HepG2 (cell line): ENCODE measurements around the gene RPGR. TPM values are rescaled to one million over a fixed set of nuclear protein-coding genes. Genes with fewer than 3 reads are reported as not detected.

Source experiments
- ATAC-seq: fragments of 200-7000 bp; cut with Tn5 transposase; 3 replicates; pipeline ENCODE4 v1.9.1; 2020; ENCODE audit warnings: mild to moderate bottlenecking, moderate library complexity
- BruUV-seq: library from RNA; stranded (reverse); fragments of 400-500 nt; replicated peaks from 2 replicates; lab custom pipeline; 2021; lab: Mats Ljungman, UMichigan
- CTCF ChIA-PET: fragments of 300-600 bp; formaldehyde crosslinking; extraction: SDS; loops from one replicate; lab custom pipeline; 2021; ENCODE audit warnings: low total read pairs, inconsistent platforms, low intra/inter-chr PET ratio; lab: Yijun Ruan, JAX
- POLR2A ChIA-PET: fragments of 350-600 bp; sonication (Branson Sonifier 250); formaldehyde crosslinking; loops from one replicate; lab custom pipeline; 2020; ENCODE audit warnings: antibody characterized with exemption, inconsistent platforms; lab: Yijun Ruan, JAX
- DNase-seq: peaks from one replicate; pipeline ENCODE4 v3.0.0-alpha.2; 2015; ENCODE audit warnings: low spot score
- FAIRE-seq: peaks from 3 replicates; lab custom pipeline; 2011; peaks lifted over from hg19 to GRCh38; lab: Jason Lieb, UNC
- H2AFZ ChIP-seq: one replicate; pipeline ENCODE4 v1.6.1; 2011; ENCODE audit warnings: low read length, inconsistent platforms
- H3K27ac ChIP-seq: fragments of 300-600 bp; 3 replicates; pipeline ENCODE4 v1.8.0; 2011; ENCODE audit warnings: mixed run types, mild to moderate bottlenecking, mixed read lengths, low read length, inconsistent platforms; ENCODE audit not compliant: insufficient read depth; ENCODE audit errors: extremely low read length
- H3K27me3 ChIP-seq, 2 experiments: fragments of 200-600 bp in 1 of 2; 2 replicates in 1 of 2; 3 replicates in 1 of 2; pipeline versions ENCODE4 v1.6.0 to v1.8.0; 2011; ENCODE audit warnings: low read length in 2 of 2, mild to moderate bottlenecking in 2 of 2, moderate library complexity in 2 of 2, inconsistent platforms in 1 of 2; ENCODE audit not compliant: insufficient read depth in 2 of 2, control insufficient read depth in 1 of 2
- H3K36me3 ChIP-seq, 2 experiments: fragments of 200-600 bp in 1 of 2; replicated peaks in 1 of 2; 2 replicates in 1 of 2; 3 replicates in 1 of 2; pipeline versions ENCODE4 v1.5.1 to v1.8.0; 2011; ENCODE audit warnings: low read length in 2 of 2, inconsistent platforms in 1 of 2; ENCODE audit not compliant: insufficient read depth in 2 of 2, control insufficient read depth in 1 of 2
- H3K4me1 ChIP-seq: 2 replicates; pipeline ENCODE4 v1.5.1; 2012; ENCODE audit warnings: low read length, inconsistent platforms; ENCODE audit not compliant: insufficient read depth
- H3K4me2 ChIP-seq: 2 replicates; pipeline ENCODE4 v1.6.0; 2011; ENCODE audit warnings: low read depth, low read length, inconsistent platforms
- H3K4me3 ChIP-seq, 3 experiments: fragments of 200-600 bp in 1 of 3; sonication (generic), shearing (Covaris generic) in 1 of 3; replicated peaks in 1 of 3; 2 replicates each; pipeline ENCODE4 v1.5.1; 2011 to 2016; ENCODE audit warnings: low read length in 3 of 3, inconsistent platforms in 2 of 3, low read depth in 2 of 3, mild to moderate bottlenecking in 2 of 3, control low read depth in 1 of 3, mixed read lengths in 1 of 3; ENCODE audit not compliant: insufficient read depth in 1 of 3
- H3K79me2 ChIP-seq: one replicate; pipeline ENCODE4 v1.6.1; 2011; ENCODE audit warnings: low read length, inconsistent platforms; ENCODE audit not compliant: insufficient read depth
- H3K9ac ChIP-seq: 2 replicates; pipeline ENCODE4 v1.6.0; 2011; ENCODE audit warnings: mild to moderate bottlenecking, low read depth, low read length, inconsistent platforms; ENCODE audit not compliant: insufficient read depth
- H3K9me3 ChIP-seq: 2 replicates; pipeline ENCODE4 v1.5.1; 2012; ENCODE audit warnings: mild to moderate bottlenecking, low read length
- H4K20me1 ChIP-seq: 2 replicates; pipeline ENCODE4 v1.6.0; 2011; ENCODE audit warnings: inconsistent platforms, mild to moderate bottlenecking, low read length, moderate library complexity; ENCODE audit not compliant: insufficient read depth
- CHD4 ChIP-seq: fragments of 200-600 bp; sonication (generic); IDR thresholded peaks from 2 replicates; pipeline ENCODE4 v1.7.0; 2017; ENCODE audit warnings: mild to moderate bottlenecking, low read length, borderline replicate concordance
- FOXK2 ChIP-seq: fragments of 450-650 bp; IDR thresholded peaks from 2 replicates; pipeline ENCODE4 v1.6.1; 2016
- SNAI1 ChIP-seq: sonication (generic); formaldehyde crosslinking; IDR thresholded peaks from 2 replicates; pipeline ENCODE4 v1.5.0; 2020; ENCODE audit warnings: mild to moderate bottlenecking, missing genetic modification reagents, borderline replicate concordance
- SYNCRIP ChIP-seq: fragments of 200-400 bp; formaldehyde crosslinking; IDR thresholded peaks from 2 replicates; pipeline ENCODE4 v1.6.1; 2018; ENCODE audit warnings: mild to moderate bottlenecking, low read depth, low read length; ENCODE audit not compliant: insufficient read depth
- ZNF317 ChIP-seq: sonication (generic); formaldehyde crosslinking; IDR thresholded peaks from 2 replicates; pipeline ENCODE4 v1.5.0; 2020; ENCODE audit warnings: mild to moderate bottlenecking, missing genetic modification reagents
- WGBS: methylation state at CpG from one replicate; pipeline ENCODE4 v1.1.6; 2017; ENCODE audit warnings: low lambda C conversion rate; 5-methylcytosine and 5-hydroxymethylcytosine counted together
- in situ Hi-C: cut with HindIII; loops from 2 replicates; pipeline ENCODE4 v1.10.0; 2017; ENCODE audit warnings: low pct_unique_long_range_greater_than_20kb; ENCODE audit not compliant: extremely low pct_ligation_motif_present
- intact Hi-C: fragments of 100-400 bp; cut with micrococcal nuclease; formaldehyde crosslinking; loops from one replicate; pipeline ENCODE4 v1.10.0; 2022; ENCODE audit not compliant: unreplicated experiment
- polyA plus RNA-seq, 8 experiments: library from polyadenylated mRNA; depleted of rRNA in 3 of 8; stranded (reverse) in 7 of 8; unstranded in 1 of 8; fragments of >200 nt; fragmentation: Illumina TruSeq in 4 of 8; extraction: Trizol in 4 of 8; gene quantifications; 2 replicates each; pipeline versions ENCODE4 v1.2.1 to v1.2.3, GENCODE V29; 2011 to 2016; ENCODE audit warnings: low read depth in 4 of 8, missing spikeins in 1 of 8, mixed read lengths in 1 of 8; ENCODE audit not compliant: insufficient read depth in 1 of 8
- total RNA-seq, 5 experiments: library from RNA; depleted of rRNA; stranded (reverse); fragments of >200 nt; fragmentation: Illumina TruSeq; extraction: Trizol; gene quantifications; 2 replicates each; pipeline ENCODE4 v1.2.3, GENCODE V29; 2016; ENCODE audit warnings: low read depth in 1 of 5

Gene RPGR
- total and polyA plus RNA-seq, 2 of the 13 experiments (the other 11 are each of a cell fraction or from before 2014, with no cell fraction given), result 2.1 to 12.1 TPM

DNA sequence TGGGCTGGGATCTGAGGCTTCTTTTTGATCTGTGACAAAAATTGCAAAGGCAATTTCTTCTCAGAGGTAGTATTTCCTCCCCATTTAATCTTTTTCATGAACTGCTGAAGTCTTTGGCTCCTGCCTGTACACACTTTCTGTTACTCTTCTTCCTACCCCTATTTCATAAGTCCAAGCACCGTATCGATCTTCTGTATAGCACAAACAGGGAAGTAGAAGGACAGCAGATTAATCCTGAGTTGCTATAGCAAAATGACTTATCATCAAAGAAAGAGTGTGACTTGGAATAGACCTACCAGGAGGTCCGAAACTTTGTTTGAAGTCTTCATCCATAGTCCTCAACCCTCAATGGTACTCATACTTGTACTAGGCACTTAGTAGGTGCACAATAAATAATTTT is 47.1 kb upstream of the RPGR start:
- no peaks in the 10 kb centered on the region for H3K27me3 ChIP-seq
- H3K36me3 ChIP-seq, result no peaks in the 10 kb centered on the region
- TF ChIP-seq ZNF317 (CRISPR knock-in tag) (peak; percentile 95), SYNCRIP (no peak)
- H3K4me3 ChIP-seq, result no peak overlapping the region
- no peak overlapping the region for H3K27ac ChIP-seq
- no peaks in the 10 kb centered on the region for H3K79me2 ChIP-seq
- in situ Hi-C loops (no loop called here), intact Hi-C loops (no loop called here)
- WGBS, result 49% methylated on average over 3 of the region's 3 CpGs
- H3K9ac ChIP-seq, result no peak overlapping the region
- no peak overlapping the region for H3K4me2 ChIP-seq
- CTCF ChIA-PET, result no interaction called here
- POLR2A ChIA-PET, result no interaction called here
- peaks cover 15% of the 10 kb centered on the region; the same call in 1 of the 2 replicates for H3K4me1 ChIP-seq
- no peak overlapping the region for H2AFZ ChIP-seq
- H4K20me1 ChIP-seq, result no peaks in the 10 kb centered on the region
- DNase-seq (no peak), FAIRE-seq (no peak), ATAC-seq (no peak)
- no TSS peak for BruUV-seq
- H3K9me3 ChIP-seq, result no peaks in the 10 kb centered on the region

DNA sequence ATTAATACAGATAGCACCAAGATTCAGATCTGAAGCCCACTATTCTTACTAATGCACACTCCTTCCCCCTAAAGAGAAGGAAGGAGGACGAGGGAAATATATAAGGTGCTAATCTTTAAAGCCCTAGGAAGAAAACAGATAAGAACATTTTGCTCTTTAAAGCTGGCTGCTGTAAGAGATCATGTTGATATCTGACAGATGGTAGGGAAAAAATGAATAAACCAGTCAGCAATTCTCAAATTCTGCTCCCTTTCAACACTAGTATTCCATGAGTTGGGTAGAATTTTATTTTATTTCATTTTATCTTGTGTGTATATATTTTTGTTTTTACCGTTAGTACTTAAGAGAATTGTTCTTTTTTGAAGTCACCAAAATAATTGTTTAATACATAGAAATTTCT is 44.3 kb upstream of the RPGR start:
- H2AFZ ChIP-seq, result no peak overlapping the region
- 72% methylated on average over 2 of the region's 2 CpGs for WGBS
- H3K4me3 ChIP-seq, result no peak overlapping the region
- no peak for FAIRE-seq
- H3K4me2 ChIP-seq, result no peak overlapping the region
- H4K20me1 ChIP-seq, result no peaks in the 10 kb centered on the region
- TF ChIP-seq SNAI1 (CRISPR knock-in tag) (no peak), CHD4 (no peak), FOXK2 (no peak)
- ATAC-seq, result no peak
- no peaks in the 10 kb centered on the region for H3K36me3 ChIP-seq
- ChIA-PET POLR2A (no interaction called here), CTCF (no interaction called here)
- DNase-seq, result no peak
- H3K9ac ChIP-seq, result no peak overlapping the region
- H3K27ac ChIP-seq, result no peak overlapping the region
- no peaks in the 10 kb centered on the region for H3K79me2 ChIP-seq
- intact Hi-C loops, result no loop called here
- H3K9me3 ChIP-seq, result no peaks in the 10 kb centered on the region
- peaks cover 7% of the 10 kb centered on the region; the same call in 1 of the 2 replicates for H3K4me1 ChIP-seq
- no peaks in the 10 kb centered on the region for H3K27me3 ChIP-seq
- no TSS peak for BruUV-seq
- in situ Hi-C loops, result no loop called here
